H9 (cell line): ENCODE data around the gene FARS2. TPM values are rescaled to one million over a fixed set of nuclear protein-coding genes. Genes with fewer than 3 reads are reported as not detected.

ENCODE experiments used
- DNase-seq: peaks from one replicate; pipeline ENCODE4 v3.0.0-alpha.2; 2017
- H2AFZ ChIP-seq: one replicate; pipeline ENCODE4 v1.6.1; 2013; ENCODE audit warnings: mild to moderate bottlenecking, low read length, control low read depth, moderate library complexity
- H2AK5ac ChIP-seq: 2 replicates; pipeline ENCODE4 v1.6.1; 2013; ENCODE audit warnings: low read length, control low read depth, mixed read lengths; ENCODE audit not compliant: insufficient read length
- H2BK120ac ChIP-seq: one replicate; pipeline ENCODE4 v1.6.1; 2013; ENCODE audit warnings: low read depth, mild to moderate bottlenecking, low read length, control low read depth, inconsistent platforms; ENCODE audit not compliant: poor library complexity, severe bottlenecking
- H2BK12ac ChIP-seq: 2 replicates; pipeline ENCODE4 v1.6.1; 2013; ENCODE audit warnings: low read length, control low read depth, mixed read lengths, low read depth; ENCODE audit not compliant: insufficient read length
- H2BK15ac ChIP-seq: 2 replicates; pipeline ENCODE4 v1.6.1; 2013; ENCODE audit warnings: low read depth, low read length, control low read depth
- H2BK20ac ChIP-seq: one replicate; pipeline ENCODE4 v1.6.1; 2013; ENCODE audit warnings: low read depth, mild to moderate bottlenecking, low read length, control low read depth, inconsistent platforms; ENCODE audit not compliant: poor library complexity, severe bottlenecking
- H2BK5ac ChIP-seq: 2 replicates; pipeline ENCODE4 v1.6.1; 2013; ENCODE audit warnings: low read length, control low read depth, mixed read lengths; ENCODE audit not compliant: insufficient read length
- H3K14ac ChIP-seq: 2 replicates; pipeline ENCODE4 v1.6.1; 2013; ENCODE audit warnings: low read length, control low read depth; ENCODE audit not compliant: insufficient read depth
- H3K18ac ChIP-seq: 2 replicates; pipeline ENCODE4 v1.6.1; 2013; ENCODE audit warnings: low read depth, mild to moderate bottlenecking, mixed read lengths, low read length, control low read depth; ENCODE audit not compliant: insufficient read length
- H3K23ac ChIP-seq: 2 replicates; pipeline ENCODE4 v1.6.1; 2013; ENCODE audit warnings: low read length, control low read depth, mixed read lengths, low read depth; ENCODE audit not compliant: insufficient read length
- H3K23me2 ChIP-seq: 2 replicates; pipeline ENCODE4 v1.6.1; 2013; ENCODE audit warnings: low read depth, mild to moderate bottlenecking, mixed read lengths, low read length, control low read depth; ENCODE audit not compliant: insufficient read length, poor library complexity, severe bottlenecking
- H3K27ac ChIP-seq: 2 replicates; pipeline ENCODE4 v1.5.1; 2013; ENCODE audit warnings: low read length, control low read depth, mixed read lengths, low read depth; ENCODE audit not compliant: insufficient read length
- H3K27me3 ChIP-seq: 2 replicates; pipeline ENCODE4 v1.6.1; 2013; ENCODE audit warnings: low read length, control low read depth, inconsistent platforms; ENCODE audit not compliant: insufficient read depth
- H3K4ac ChIP-seq: 2 replicates; pipeline ENCODE4 v1.6.1; 2013; ENCODE audit warnings: low read depth, mild to moderate bottlenecking, control low read depth, inconsistent platforms, low read length, moderate library complexity
- H3K4me1 ChIP-seq: 2 replicates; pipeline ENCODE4 v1.6.1; 2013; ENCODE audit warnings: low read length, control low read depth, inconsistent platforms; ENCODE audit not compliant: insufficient read depth
- H3K4me2 ChIP-seq: 2 replicates; pipeline ENCODE4 v1.6.1; 2013; ENCODE audit warnings: low read length, control low read depth, mixed read lengths; ENCODE audit not compliant: insufficient read length, insufficient read depth
- H3K56ac ChIP-seq: 2 replicates; pipeline ENCODE4 v1.6.1; 2013; ENCODE audit warnings: low read depth, mild to moderate bottlenecking, mixed read lengths, low read length, control low read depth; ENCODE audit not compliant: insufficient read length
- H3K79me1 ChIP-seq: 2 replicates; pipeline ENCODE4 v1.6.1; 2013; ENCODE audit warnings: low read depth, mild to moderate bottlenecking, moderate library complexity, low read length, control low read depth, inconsistent platforms; ENCODE audit not compliant: insufficient read depth, poor library complexity, severe bottlenecking
- H3K79me2 ChIP-seq: 2 replicates; pipeline ENCODE4 v1.6.1; 2013; ENCODE audit warnings: low read length, control low read depth, inconsistent platforms; ENCODE audit not compliant: insufficient read depth
- H3K9ac ChIP-seq: 2 replicates; pipeline ENCODE4 v1.6.1; 2013; ENCODE audit warnings: low read length, control low read depth, mixed read lengths; ENCODE audit not compliant: insufficient read length; ENCODE audit errors: extremely low read depth
- H3K9me3 ChIP-seq: one replicate; pipeline ENCODE4 v1.6.1; 2013; ENCODE audit warnings: low read depth, low read length, inconsistent platforms; ENCODE audit not compliant: control insufficient read depth
- H3T11ph ChIP-seq: one replicate; pipeline ENCODE4 v1.6.1; 2013; ENCODE audit warnings: mild to moderate bottlenecking, low read length, control low read depth, inconsistent platforms
- H4K20me1 ChIP-seq: one replicate; pipeline ENCODE4 v1.6.1; 2013; ENCODE audit not compliant: control insufficient read depth, insufficient read length, insufficient read depth
- H4K5ac ChIP-seq: 2 replicates; pipeline ENCODE4 v1.6.1; 2013; ENCODE audit warnings: low read depth, mild to moderate bottlenecking, mixed read lengths, low read length, control low read depth; ENCODE audit not compliant: insufficient read length
- H4K8ac ChIP-seq: replicated peaks from 2 replicates; pipeline ENCODE4 v1.6.1; 2013; ENCODE audit warnings: low read length, control low read depth, mixed read lengths, low read depth; ENCODE audit not compliant: insufficient read length
- H4K91ac ChIP-seq: 2 replicates; pipeline ENCODE4 v1.6.1; 2013; ENCODE audit warnings: low read depth, mild to moderate bottlenecking, moderate library complexity, mixed read lengths, low read length, control low read depth; ENCODE audit not compliant: insufficient read length
- H3K27ac Mint-ChIP-seq, 3 experiments: 2 replicates in 2 of 3; 3 replicates in 1 of 3; pipeline ENCODE4 v1.8.0; 2020 to 2021; ENCODE audit warnings: mixed read lengths in 3 of 3, mild to moderate bottlenecking in 1 of 3, moderate library complexity in 1 of 3
- H3K27me3 Mint-ChIP-seq: 2 replicates; pipeline ENCODE4 v1.8.0; 2021; ENCODE audit warnings: low read depth, mild to moderate bottlenecking, moderate library complexity, mixed read lengths
- H3K36me3 Mint-ChIP-seq, 3 experiments: 2 replicates in 2 of 3; 3 replicates in 1 of 3; pipeline ENCODE4 v1.8.0; 2020 to 2021; ENCODE audit warnings: low read depth in 3 of 3, mixed read lengths in 3 of 3; ENCODE audit not compliant: insufficient read depth in 1 of 3
- H3K4me1 Mint-ChIP-seq, 2 experiments: 2 replicates each; pipeline ENCODE4 v1.8.0; 2020; ENCODE audit warnings: mixed read lengths in 2 of 2
- H3K4me3 Mint-ChIP-seq, 2 experiments: 2 replicates in 1 of 2; 3 replicates in 1 of 2; pipeline ENCODE4 v1.8.0; 2020 to 2021; ENCODE audit warnings: mild to moderate bottlenecking in 2 of 2, mixed read lengths in 2 of 2, moderate library complexity in 1 of 2
- H3K9me3 Mint-ChIP-seq, 2 experiments: 2 replicates in 1 of 2; 3 replicates in 1 of 2; pipeline ENCODE4 v1.8.0; 2020; ENCODE audit warnings: mild to moderate bottlenecking in 2 of 2, mixed read lengths in 2 of 2, moderate library complexity in 1 of 2
- WGBS: extraction: QIAGEN DNeasy Blood & Tissue Kit; methylation state at CpG from one replicate; pipeline ENCODE4 v1.1.7; 2013; ENCODE audit warnings: missing lambda C conversion rate, low lambda C conversion rate, mixed read lengths; ENCODE audit not compliant: insufficient read length; ENCODE audit errors: extremely low coverage; 5-methylcytosine and 5-hydroxymethylcytosine counted together
- total RNA-seq: library from RNA; stranded (reverse); gene quantifications from 2 replicates; pipeline ENCODE4 v1.2.1, GENCODE V29; 2021
- TF ChIP-seq, protein P1 (sequence below): fragments of 200-600 bp; sonication (generic); conservative IDR thresholded peaks from 3 replicates; pipeline ENCODE4 v1.8.0; 2021; ENCODE audit warnings: antibody characterized with exemption, mild to moderate bottlenecking

The FARS2 gene
- total RNA-seq, 1 experiment from 2014 or later, result 8.5 TPM

- Mint-ChIP-seq H3K36me3 (no peaks in the 10 kb centered on the region; a peak in 1 of 7 replicates), H3K4me3 (no peak overlapping the region), H3K4me1 (no peaks in the 10 kb centered on the region), H3K27me3 (no peaks in the 10 kb centered on the region), H3K27ac (no peak overlapping the region), H3K9me3 (no peaks in the 10 kb centered on the region)
- Histone ChIP-seq H4K91ac (no peak overlapping the region), H4K20me1 (no peaks in the 10 kb centered on the region), H3K27ac (no peak overlapping the region), H3K9ac (no peak overlapping the region), H3K18ac (no peak overlapping the region), H2BK120ac (no peak overlapping the region), H3K79me1 (no peaks in the 10 kb centered on the region), H4K5ac (peak overlapping the region; percentile 41), H2AFZ (no peak overlapping the region), H2AK5ac (no peak overlapping the region), H3K23ac (no peak overlapping the region), H2BK20ac (no peak overlapping the region), H3K4me2 (no peak overlapping the region), H3K14ac (no peak overlapping the region), H3T11ph (no peak overlapping the region), H3K9me3 (no peaks in the 10 kb centered on the region), H3K27me3 (no peaks in the 10 kb centered on the region), H4K8ac (no peak overlapping the region), H3K4ac (no peak overlapping the region), H3K4me1 (no peaks in the 10 kb centered on the region), H2BK5ac (no peak overlapping the region), H3K56ac (no peak overlapping the region), H3K23me2 (no peaks in the 10 kb centered on the region), H3K79me2 (no peaks in the 10 kb centered on the region), H2BK15ac (no peak overlapping the region), H2BK12ac (no peak overlapping the region)
- TF ChIP-seq, protein P1, sequence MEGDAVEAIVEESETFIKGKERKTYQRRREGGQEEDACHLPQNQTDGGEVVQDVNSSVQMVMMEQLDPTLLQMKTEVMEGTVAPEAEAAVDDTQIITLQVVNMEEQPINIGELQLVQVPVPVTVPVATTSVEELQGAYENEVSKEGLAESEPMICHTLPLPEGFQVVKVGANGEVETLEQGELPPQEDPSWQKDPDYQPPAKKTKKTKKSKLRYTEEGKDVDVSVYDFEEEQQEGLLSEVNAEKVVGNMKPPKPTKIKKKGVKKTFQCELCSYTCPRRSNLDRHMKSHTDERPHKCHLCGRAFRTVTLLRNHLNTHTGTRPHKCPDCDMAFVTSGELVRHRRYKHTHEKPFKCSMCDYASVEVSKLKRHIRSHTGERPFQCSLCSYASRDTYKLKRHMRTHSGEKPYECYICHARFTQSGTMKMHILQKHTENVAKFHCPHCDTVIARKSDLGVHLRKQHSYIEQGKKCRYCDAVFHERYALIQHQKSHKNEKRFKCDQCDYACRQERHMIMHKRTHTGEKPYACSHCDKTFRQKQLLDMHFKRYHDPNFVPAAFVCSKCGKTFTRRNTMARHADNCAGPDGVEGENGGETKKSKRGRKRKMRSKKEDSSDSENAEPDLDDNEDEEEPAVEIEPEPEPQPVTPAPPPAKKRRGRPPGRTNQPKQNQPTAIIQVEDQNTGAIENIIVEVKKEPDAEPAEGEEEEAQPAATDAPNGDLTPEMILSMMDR, result no peak
- DNase-seq, result no peak
- WGBS, result no CpG with 5 or more reads among the region's 2 CpGs
Observed at GRCh38 chr6:5517796-5518195, 256.5 kb downstream of the FARS2 start.
